Germinal center (tissue), 1 donor: ENCODE measurements around the gene EXOC3.
"Not testable (repeated sequence)": the region's sequence is repeated elsewhere in the genome, so short reads cannot be mapped to it uniquely, and the experiment has no call there.

Experiments
- DNase-seq: peaks from one replicate; pipeline ENCODE4 v3.0.0; 2012; ENCODE audit warnings: mixed read lengths, low spot score

The EXOC3 gene

GRCh38 chr5:486597-486996 lies 43.6 kb downstream of the EXOC3 start:
- not testable (repeated sequence) for DNase-seq

- DNase-seq, result no peak
Measured at GRCh38 chr5:488241-488640, 45.3 kb downstream of the EXOC3 start.

- no peak for DNase-seq
Measured at GRCh38 chr5:488744-489688, 46.0 kb downstream of the EXOC3 start.

GRCh38 chr5:489689-490080 lies 46.7 kb downstream of the EXOC3 start:
- no peak for DNase-seq

- no peak for DNase-seq
Measured at GRCh38 chr5:490116-491106, 47.4 kb downstream of the EXOC3 start.

GRCh38 chr5:491119-491855 lies 48.3 kb downstream of the EXOC3 start:
- no peak for DNase-seq

GRCh38 chr5:491856-492155 lies 48.8 kb downstream of the EXOC3 start:
- DNase-seq, result no peak

GRCh38 chr5:492314-492893 lies 49.4 kb downstream of the EXOC3 start:
- no peak for DNase-seq

GRCh38 chr5:493119-493701 lies 50.2 kb downstream of the EXOC3 start:
- DNase-seq, result no peak

- DNase-seq, result no peak
Measured at GRCh38 chr5:493758-494157, 50.8 kb downstream of the EXOC3 start.

GRCh38 chr5:494667-495255 lies 51.8 kb downstream of the EXOC3 start:
- DNase-seq, result no peak

GRCh38 chr5:496028-496427 lies 53.1 kb downstream of the EXOC3 start:
- no peak for DNase-seq

GRCh38 chr5:497090-497700 lies 54.2 kb downstream of the EXOC3 start:
- no peak for DNase-seq

GRCh38 chr5:497871-498509 lies 55.0 kb downstream of the EXOC3 start:
- DNase-seq, result no peak

- no peak for DNase-seq
Measured at GRCh38 chr5:499233-500209, 56.5 kb downstream of the EXOC3 start.

GRCh38 chr5:500491-500890 lies 57.5 kb downstream of the EXOC3 start:
- DNase-seq, result no peak

- DNase-seq, result no peak
Measured at GRCh38 chr5:501105-501830, 58.3 kb downstream of the EXOC3 start.

- DNase-seq, result no peak
Measured at GRCh38 chr5:501831-502184, 58.8 kb downstream of the EXOC3 start.
